Measurements from ENCODE around the gene SORBS1. TPM values are rescaled to one million over a fixed set of nuclear protein-coding genes. Genes with fewer than 3 reads are reported as not detected.

Gene SORBS1
- total and polyA plus RNA-seq, 2 of the 13 experiments (the other 11 are each of a cell fraction or from before 2014, with no cell fraction given): 16.8 to 39.8 TPM

GRCh38 chr10:95280637-95281036, 280.5 kb downstream of the SORBS1 start (continued):
- TF ChIP-seq AHDC1 (CRISPR knock-in tag; IDR thresholded peaks at IDR 0.05; ENCODE audit: borderline replicate concordance) (0 out of 2 replicates have a peak, but pooled peaks have one; percentile 51), ZNF503 (CRISPR knock-in tag; IDR thresholded peaks at IDR 0.05) (no peak), TP53 (CRISPR knock-in tag; conservative IDR thresholded peaks at IDR 0.05) (no peak), CREB1 (IDR thresholded peaks at IDR 0.05) (no peak), CREB1 (CRISPR knock-in tag; IDR thresholded peaks at IDR 0.05) (0 out of 2 replicates have a peak, but pooled peaks have one; percentile 13), IKZF5 (CRISPR knock-in tag; IDR thresholded peaks at IDR 0.05) (no peak), CBX5 (CRISPR knock-in tag; IDR thresholded peaks at IDR 0.05; ENCODE audit: borderline replicate concordance) (no peak), GMEB2 (CRISPR knock-in tag; IDR thresholded peaks at IDR 0.05; ENCODE audit: low read depth) (no peak), ZNF251 (CRISPR knock-in tag; IDR thresholded peaks at IDR 0.05) (no peak), FOXK1 (CRISPR knock-in tag; IDR thresholded peaks at IDR 0.05; ENCODE audit: borderline replicate concordance, low read depth) (no peak), ZNF407 (CRISPR knock-in tag; IDR thresholded peaks at IDR 0.05; ENCODE audit: not compliant biosample characterization) (no peak)
